OCI-LY3 (cell line): ENCODE results near the gene MTFR2.
A peak's percentile ranks its signal among the peaks of the same experiment; 100 is the strongest.
"Not testable (repeated sequence)": the region's sequence is repeated elsewhere in the genome, so short reads cannot be mapped to it uniquely, and the experiment has no call there.

ENCODE experiments used
- H2AFZ ChIP-seq: fragments of 200-600, 300-600 bp; shearing (Covaris generic); 2 replicates; pipeline ENCODE4 v1.6.0; 2014; ENCODE audit warnings: antibody characterized with exemption, low read depth, low read length
- H3K27ac ChIP-seq: fragments of 200-600, 300-600 bp; sonication (generic); 2 replicates; pipeline ENCODE4 v1.5.1; 2014; ENCODE audit warnings: mild to moderate bottlenecking, low read length, moderate library complexity, mixed read lengths
- H3K27me3 ChIP-seq: fragments of 200-600, 300-600 bp; sonication (generic); 2 replicates; pipeline ENCODE4 v1.6.1; 2014; ENCODE audit warnings: low read depth, low read length, mixed read lengths
- H3K36me3 ChIP-seq: fragments of 200-600, 300-600 bp; sonication (generic); replicated peaks from 2 replicates; pipeline ENCODE3; 2014; ENCODE audit warnings: low read depth, low read length, mixed read lengths
- H3K4me1 ChIP-seq: fragments of 300-600, 200-600 bp; sonication (generic); 2 replicates; pipeline ENCODE4 v1.6.1; 2014; ENCODE audit warnings: low read length, mixed read lengths
- H3K4me2 ChIP-seq: fragments of 200-600, 300-600 bp; sonication (generic); 2 replicates; pipeline ENCODE4 v1.6.1; 2014; ENCODE audit warnings: low read length, mixed read lengths
- H3K4me3 ChIP-seq: fragments of 300-600, 200-600 bp; sonication (generic); 2 replicates; pipeline ENCODE4 v1.5.1; 2014; ENCODE audit warnings: antibody characterized with exemption, mild to moderate bottlenecking, low read length, moderate library complexity
- H3K79me2 ChIP-seq: fragments of 300-600, 200-600 bp; shearing (Covaris generic); 2 replicates; pipeline ENCODE4 v1.6.1; 2014; ENCODE audit warnings: mild to moderate bottlenecking, low read length, mixed read lengths
- H3K9ac ChIP-seq: fragments of 300-600, 200-600 bp; shearing (Covaris generic); 2 replicates; pipeline ENCODE4 v1.6.0; 2014; ENCODE audit warnings: mild to moderate bottlenecking, low read length, moderate library complexity
- H3K9me3 ChIP-seq: fragments of 200-600, 300-600 bp; shearing (Covaris generic); 2 replicates; pipeline ENCODE4 v1.6.1; 2014; ENCODE audit warnings: low read length, mixed read lengths; ENCODE audit not compliant: insufficient read depth
- H4K20me1 ChIP-seq: fragments of 200-600, 300-600 bp; sonication (generic); 2 replicates; pipeline ENCODE4 v1.6.1; 2016; ENCODE audit warnings: low read length, mixed read lengths; ENCODE audit not compliant: insufficient read depth
- CTCF ChIP-seq: fragments of 200-600, 300-600 bp; sonication (generic); IDR thresholded peaks from 2 replicates; pipeline ENCODE4 v1.5.1; 2014; ENCODE audit warnings: antibody characterized with exemption, low read length, low read depth
- EZH2phosphoT487 ChIP-seq: fragments of 200-600 bp; shearing (Covaris generic); IDR thresholded peaks from 2 replicates; pipeline ENCODE4 v1.6.1; 2018; ENCODE audit warnings: antibody characterized with exemption, mixed run types, low read depth

The MTFR2 gene

GRCh38 chr6:136228814-136229213 lies 21.3 kb downstream of the MTFR2 start:
- no peak overlapping the region for H2AFZ ChIP-seq
- H3K4me3 ChIP-seq, result peak overlapping the region; percentile 31; the same call in 1 of the 2 replicates
- no peak overlapping the region for H3K9ac ChIP-seq
- peak overlapping the region; percentile 42; the same call in 1 of the 2 replicates for H3K27ac ChIP-seq
- H3K4me1 ChIP-seq, result peaks cover 25% of the 10 kb centered on the region
- H3K4me2 ChIP-seq, result peak overlapping the region; percentile 64
- no peak for TF ChIP-seq CTCF
- no peak for TF ChIP-seq EZH2phosphoT487
- H4K20me1 ChIP-seq, result no peaks in the 10 kb centered on the region
- no peaks in the 10 kb centered on the region for H3K9me3 ChIP-seq
- H3K79me2 ChIP-seq, result no peaks in the 10 kb centered on the region
- H3K36me3 ChIP-seq, result peaks cover 10% of the 10 kb centered on the region
- no peaks in the 10 kb centered on the region for H3K27me3 ChIP-seq

GRCh38 chr6:136226674-136227377 lies 23.3 kb downstream of the MTFR2 start:
- no peak for TF ChIP-seq CTCF
- TF ChIP-seq EZH2phosphoT487, result no peak
- Histone ChIP-seq H3K4me1 (peaks cover 25% of the 10 kb centered on the region), H2AFZ (peak overlapping the region; percentile 66; the same call in 1 of the 2 replicates), H3K27me3 (no peaks in the 10 kb centered on the region), H3K9me3 (no peaks in the 10 kb centered on the region), H4K20me1 (no peaks in the 10 kb centered on the region), H3K27ac (no peak overlapping the region), H3K4me3 (peak overlapping the region; percentile 63), H3K36me3 (peaks cover 7% of the 10 kb centered on the region), H3K4me2 (peak overlapping the region; percentile 68), H3K9ac (no peak overlapping the region), H3K79me2 (no peaks in the 10 kb centered on the region)

- Histone ChIP-seq H3K4me2 (peak overlapping the region; percentile 68), H3K9me3 (no peaks in the 10 kb centered on the region), H3K79me2 (no peaks in the 10 kb centered on the region), H3K36me3 (peaks cover 7% of the 10 kb centered on the region), H4K20me1 (no peaks in the 10 kb centered on the region), H3K4me3 (peak overlapping the region; percentile 63), H3K27me3 (no peaks in the 10 kb centered on the region), H3K27ac (no peak overlapping the region), H3K9ac (peak overlapping the region; percentile 27; the same call in 1 of the 2 replicates), H2AFZ (peak overlapping the region; percentile 79), H3K4me1 (peaks cover 25% of the 10 kb centered on the region)
- TF ChIP-seq EZH2phosphoT487 (no peak), CTCF (peak; percentile 93)
Observed at GRCh38 chr6:136226027-136226673, 24.0 kb downstream of the MTFR2 start.

GRCh38 chr6:136225496-136225895 lies 24.6 kb downstream of the MTFR2 start:
- Histone ChIP-seq H3K4me3 (no peak overlapping the region), H3K9ac (no peak overlapping the region), H2AFZ (no peak overlapping the region)

GRCh38 chr6:136224974-136225373 lies 25.1 kb downstream of the MTFR2 start:
- H3K4me2 ChIP-seq, H3K36me3 ChIP-seq, H3K79me2 ChIP-seq, H3K27ac ChIP-seq, H2AFZ ChIP-seq, H3K9me3 ChIP-seq, H3K4me3 ChIP-seq, H4K20me1 ChIP-seq, H3K9ac ChIP-seq, H3K27me3 ChIP-seq: not testable (repeated sequence)
- peaks cover 25% of the 10 kb centered on the region for H3K4me1 ChIP-seq

More at GRCh38 chr6:136225496-136225895, 24.6 kb downstream of the MTFR2 start:
- no peak for TF ChIP-seq CTCF
- TF ChIP-seq EZH2phosphoT487, result no peak
- Histone ChIP-seq H3K4me2 (peak overlapping the region; percentile 68; the same call in 1 of the 2 replicates), H3K79me2 (no peaks in the 10 kb centered on the region), H4K20me1 (no peaks in the 10 kb centered on the region), H3K27me3 (no peaks in the 10 kb centered on the region), H3K4me1 (peaks cover 25% of the 10 kb centered on the region), H3K36me3 (peaks cover 6% of the 10 kb centered on the region), H3K27ac (no peak overlapping the region), H3K9me3 (no peaks in the 10 kb centered on the region)
